HG03097 (cell line): ENCODE results near the gene OR2A42.
"Not testable (repeated sequence)": the region's sequence is repeated elsewhere in the genome, so short reads cannot be mapped to it uniquely, and the experiment has no call there.

Experiments used
- ATAC-seq: cut with Tn5 transposase; IDR thresholded peaks from one replicate; pipeline ENCODE4 v1.9.1; 2021; ENCODE audit not compliant: unreplicated experiment, low FRiP score

OR2A42 gene

DNA sequence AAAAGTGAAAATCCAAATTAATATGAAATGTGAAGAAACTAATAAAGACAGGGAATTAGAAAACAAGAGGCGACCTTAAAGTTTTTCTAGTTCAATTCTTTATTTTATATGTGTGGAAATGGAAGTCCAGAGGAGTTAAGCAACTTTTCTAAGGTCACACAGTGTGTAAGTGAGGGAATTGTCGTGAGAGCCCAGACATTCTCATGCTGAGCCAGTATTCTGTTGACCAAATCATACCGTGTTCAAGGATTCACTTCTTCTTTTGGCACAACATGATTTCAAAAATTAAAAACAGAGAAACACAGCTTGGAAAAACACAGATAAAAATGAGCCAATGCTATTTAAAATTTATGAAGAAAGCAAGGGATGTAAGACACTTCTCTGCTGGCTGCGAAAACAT, 12.5 kb downstream of the OR2A42 start:
- not testable (repeated sequence) for ATAC-seq

GRCh38 chr7:144223675-144224074, 15.7 kb downstream of the OR2A42 start:
- ATAC-seq = not testable (repeated sequence)

- ATAC-seq = not testable (repeated sequence)
These were observed 18.9 kb downstream of the OR2A42 start for GRCh38 chr7:144220531-144220930.

DNA sequence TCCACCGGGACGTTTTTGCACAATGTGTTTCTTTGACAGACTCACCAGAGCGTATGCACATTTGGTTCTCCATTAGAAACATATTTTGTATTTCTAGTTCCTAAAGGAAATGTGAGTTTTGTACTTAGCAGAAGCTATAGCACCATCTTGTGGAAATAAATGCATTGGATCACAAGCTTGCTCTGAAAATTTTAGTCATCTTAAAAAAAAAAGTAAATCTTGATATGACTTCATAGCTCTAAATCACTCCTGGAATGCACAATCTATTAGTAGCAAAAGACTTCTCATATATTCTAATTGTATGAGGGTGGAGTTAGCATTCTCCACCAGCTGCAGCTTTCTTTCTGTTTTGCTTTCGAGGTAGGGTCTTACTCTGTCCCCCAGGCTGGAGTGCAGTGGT, 20.3 kb downstream of the OR2A42 start:
- not testable (repeated sequence) for ATAC-seq

- not testable (repeated sequence) for ATAC-seq
These were observed 20.8 kb downstream of the OR2A42 start for GRCh38 chr7:144218581-144218980.

DNA sequence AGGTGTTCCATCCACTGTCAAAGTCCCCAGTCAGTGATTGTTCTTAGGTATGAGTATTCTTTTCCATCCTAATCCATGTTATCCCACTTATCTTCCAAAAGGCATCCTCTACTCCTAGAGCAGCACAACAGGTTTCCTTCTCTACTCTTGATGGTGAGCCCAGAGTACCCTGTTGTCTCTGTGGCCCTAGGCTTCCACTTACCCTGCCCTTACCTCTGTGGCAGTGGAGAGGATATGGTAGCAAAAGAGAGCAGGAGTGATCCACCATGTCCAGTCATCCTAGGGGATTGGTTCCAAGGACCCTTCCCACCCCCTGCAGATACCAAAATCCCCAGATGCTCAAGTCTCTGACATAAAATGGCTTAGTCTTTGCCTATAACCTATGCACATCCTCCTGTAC, 22.2 kb downstream of the OR2A42 start:
- ATAC-seq = not testable (repeated sequence)

DNA sequence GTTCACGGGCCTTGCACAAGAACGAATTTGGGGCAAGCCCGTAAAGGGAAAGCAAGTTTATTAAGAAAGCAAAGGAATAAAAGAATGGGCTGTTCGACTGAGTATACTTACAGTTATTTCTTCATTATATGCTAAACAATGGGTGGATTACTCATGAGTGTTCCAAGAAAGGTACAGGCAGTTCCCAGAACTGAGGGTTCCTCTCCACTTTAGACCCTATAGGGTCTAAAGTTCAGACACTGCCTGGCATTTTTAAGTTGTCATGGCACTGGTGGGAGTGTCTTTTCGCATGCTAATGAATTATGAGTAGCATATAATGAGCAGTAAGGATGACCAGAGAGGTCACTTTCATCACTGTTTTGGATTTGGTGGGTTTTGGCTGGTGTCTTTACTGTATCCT, 34.1 kb downstream of the OR2A42 start:
- ATAC-seq = not testable (repeated sequence)

DNA sequence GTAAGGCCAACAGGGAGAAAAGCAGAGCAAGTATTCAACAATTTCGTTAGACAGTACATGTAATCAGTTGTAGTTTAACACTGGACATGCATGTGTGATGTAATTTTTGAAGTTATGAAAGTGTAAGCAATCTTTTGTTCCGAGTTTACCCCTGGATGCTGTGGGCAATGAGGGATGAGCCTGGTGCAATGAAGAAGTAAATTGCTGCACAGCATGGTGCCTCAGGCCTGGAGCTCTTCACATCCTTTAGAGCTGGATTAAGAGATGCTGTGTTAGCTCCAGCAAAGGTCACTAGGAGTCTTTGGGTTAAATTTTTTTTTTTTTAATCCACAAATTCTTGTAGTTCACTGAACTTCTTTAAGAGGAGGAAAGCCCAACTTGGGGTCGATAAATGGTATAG, 36.3 kb downstream of the OR2A42 start:
- not testable (repeated sequence) for ATAC-seq

GRCh38 chr7:144201978-144202377, 37.4 kb downstream of the OR2A42 start:
- ATAC-seq = not testable (repeated sequence)

DNA sequence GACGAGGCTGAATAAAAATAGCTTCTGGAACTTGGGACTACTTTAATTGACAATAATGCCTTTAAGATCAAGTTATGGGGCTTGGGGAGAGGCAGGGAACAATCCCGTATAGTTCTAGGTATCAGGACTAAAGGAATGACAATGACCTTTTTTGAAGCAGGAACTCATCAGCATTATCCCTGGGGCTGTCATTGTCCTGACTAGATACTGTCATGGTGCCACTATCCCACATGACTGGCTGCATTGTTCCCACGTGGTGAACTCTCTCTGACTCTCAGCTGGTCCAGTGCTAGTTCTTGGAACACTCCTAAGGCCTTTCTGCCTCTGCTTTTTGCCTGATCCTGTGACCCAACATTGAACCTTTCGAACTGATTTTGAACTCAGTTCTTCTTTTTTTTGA, 40.5 kb downstream of the OR2A42 start:
- ATAC-seq = not testable (repeated sequence)

GRCh38 chr7:144195212-144195872, 44.1 kb downstream of the OR2A42 start, which contains the start of gene ARHGEF35:
Gene ARHGEF35, minus strand, starts transcription at chr7:144195833. Its CDS starts 7,450 bp downstream, at chr7:144188383.
- ATAC-seq = peak; percentile 74

- ATAC-seq = not testable (repeated sequence)
These were observed 45.0 kb downstream of the OR2A42 start for GRCh38 chr7:144194453-144194852.

DNA sequence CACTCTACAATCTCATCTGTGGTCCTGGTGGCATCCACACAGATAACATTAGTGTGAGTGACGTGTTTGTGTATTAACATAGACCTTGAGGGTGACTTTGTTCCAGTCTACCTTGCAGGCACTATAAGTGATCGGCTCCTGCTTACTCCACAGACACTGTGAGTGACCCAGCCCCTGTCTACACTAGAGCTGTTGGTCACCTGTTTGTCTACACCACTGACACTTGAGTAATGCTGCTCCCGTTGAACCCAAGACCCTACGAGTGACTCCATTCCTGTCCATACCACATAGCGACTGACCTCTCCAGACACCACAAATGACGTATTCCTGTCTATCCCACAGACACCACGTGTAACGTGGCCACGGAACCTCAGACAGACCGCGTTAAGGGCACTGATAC, 45.6 kb downstream of the OR2A42 start:
- not testable (repeated sequence) for ATAC-seq

DNA sequence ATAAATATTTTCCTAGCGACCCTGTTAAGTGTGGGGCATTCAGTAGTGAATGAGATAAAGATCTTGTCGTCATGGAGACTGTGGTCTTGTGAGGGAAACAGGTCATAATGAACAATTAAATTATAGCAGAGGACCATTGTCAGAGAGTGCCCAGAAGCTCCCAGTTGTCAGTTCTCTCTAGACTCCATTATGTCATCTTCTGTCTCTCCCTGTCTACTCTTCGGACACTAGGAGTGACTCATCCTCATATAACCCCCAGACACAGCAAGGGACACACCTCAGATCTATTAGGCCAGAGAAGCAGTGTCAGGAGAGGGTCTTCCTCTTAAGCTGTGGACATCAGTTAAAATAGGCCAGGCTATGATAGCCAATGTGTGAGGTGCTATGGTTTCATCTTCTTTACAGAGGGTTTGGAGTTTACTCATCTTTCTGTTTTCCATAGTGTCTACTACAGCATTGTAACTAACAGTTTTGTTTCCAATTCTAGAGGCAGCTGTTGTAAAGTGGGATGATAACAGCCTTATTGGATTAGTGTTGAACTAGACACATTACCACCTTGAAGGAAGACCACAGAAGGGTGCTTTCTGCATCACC, 50.7 kb downstream of the OR2A42 start:
- ATAC-seq = not testable (repeated sequence)

- not testable (repeated sequence) for ATAC-seq
These were observed 51.6 kb downstream of the OR2A42 start for GRCh38 chr7:144187848-144188247.

DNA sequence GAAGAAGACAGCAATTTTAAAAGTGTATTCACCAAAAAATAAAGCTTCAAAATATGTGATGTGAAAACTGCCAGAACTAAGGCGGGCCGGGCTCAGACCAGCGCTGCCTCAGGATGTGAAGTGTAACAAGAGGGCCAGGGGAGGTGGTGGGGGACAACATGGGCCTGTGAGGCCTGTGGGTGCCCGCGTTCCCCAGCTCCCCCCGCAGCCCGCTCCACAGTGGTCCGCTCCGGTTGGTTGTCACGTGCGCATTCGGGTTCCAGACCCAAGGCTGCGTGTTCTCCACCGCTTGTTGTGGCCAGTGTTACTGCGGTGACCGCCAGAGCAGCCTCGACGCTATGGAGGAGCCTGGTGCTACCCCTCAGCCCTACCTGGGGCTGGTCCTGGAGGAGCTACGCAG, 56.2 kb downstream of the OR2A42 start, which contains the start of gene CTAGE4:
CTAGE4 (plus strand) TSS at position 301 of the 400 bp plus-strand sequence; CDS start at position 339, 38 bp downstream.
- ATAC-seq = not testable (repeated sequence)

DNA sequence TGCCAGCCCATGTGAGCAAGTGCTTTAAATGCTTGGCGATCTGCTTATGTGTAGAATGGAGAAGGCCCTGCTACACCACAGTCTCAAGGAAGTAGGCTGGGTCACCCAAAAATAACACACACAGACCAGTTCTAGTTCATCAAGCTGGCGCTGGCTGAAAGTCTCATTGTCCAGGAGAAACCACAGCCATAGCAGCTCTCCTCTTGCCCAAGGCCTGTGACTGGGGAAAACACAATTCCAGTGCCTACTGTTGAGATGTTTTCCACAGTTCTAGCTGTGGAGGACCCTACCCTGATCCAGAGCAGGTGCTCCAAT, 60.3 kb downstream of the OR2A42 start:
- ATAC-seq = not testable (repeated sequence)

- ATAC-seq = peak; percentile 87
These were observed 60.8 kb downstream of the OR2A42 start for GRCh38 chr7:144178380-144179164.
